Measurements from ENCODE around the gene ADGB. TPM values are rescaled to one million over a fixed set of nuclear protein-coding genes. Genes with fewer than 3 reads are reported as not detected.
A peak's percentile ranks its signal among the peaks of the same experiment; 100 is the strongest.

ADGB gene
- total RNA-seq, 4 donors from 2014 or later = 0.40 TPM; not detected in 3

DNA sequence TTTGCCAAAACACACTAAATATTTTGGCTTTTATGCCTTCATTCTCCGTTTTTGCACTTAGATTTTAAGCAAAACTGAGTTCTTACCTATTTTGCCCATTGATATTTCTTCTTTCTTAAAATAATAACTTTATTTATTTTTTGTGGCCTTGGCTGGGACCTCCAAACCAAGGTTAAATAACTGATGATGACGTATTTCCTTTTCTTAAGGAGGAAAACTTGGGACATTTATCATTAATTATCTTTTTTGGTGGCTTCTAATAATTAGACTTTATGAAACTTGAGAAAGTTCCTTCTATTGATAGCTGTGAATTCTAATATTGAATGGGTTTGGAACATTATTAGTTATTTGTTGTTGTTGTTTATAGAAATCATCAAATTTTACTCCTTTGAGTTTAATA, 154.5 kb downstream of the ADGB start:
- H3K27me3 ChIP-seq = no peaks in the 10 kb centered on the region
- no peak overlapping the region for H3K27ac ChIP-seq
- H3K36me3 ChIP-seq = no peaks in the 10 kb centered on the region
- intact Hi-C loops (cut with DNase I) = no loop called here
- H3K4me1 ChIP-seq = no peaks in the 10 kb centered on the region
- H3K4me3 ChIP-seq (replicated peaks in 1 of 3) = no peak overlapping the region
- H3K9me3 ChIP-seq = no peaks in the 10 kb centered on the region
- no peak for DNase-seq
- WGBS, 2 donors = 85 to 88% methylated on average over 2 of the region's 2 CpGs
- TF ChIP-seq POLR2A (IDR thresholded peaks at IDR 0.05) = no peak
- TF ChIP-seq, protein P1, sequence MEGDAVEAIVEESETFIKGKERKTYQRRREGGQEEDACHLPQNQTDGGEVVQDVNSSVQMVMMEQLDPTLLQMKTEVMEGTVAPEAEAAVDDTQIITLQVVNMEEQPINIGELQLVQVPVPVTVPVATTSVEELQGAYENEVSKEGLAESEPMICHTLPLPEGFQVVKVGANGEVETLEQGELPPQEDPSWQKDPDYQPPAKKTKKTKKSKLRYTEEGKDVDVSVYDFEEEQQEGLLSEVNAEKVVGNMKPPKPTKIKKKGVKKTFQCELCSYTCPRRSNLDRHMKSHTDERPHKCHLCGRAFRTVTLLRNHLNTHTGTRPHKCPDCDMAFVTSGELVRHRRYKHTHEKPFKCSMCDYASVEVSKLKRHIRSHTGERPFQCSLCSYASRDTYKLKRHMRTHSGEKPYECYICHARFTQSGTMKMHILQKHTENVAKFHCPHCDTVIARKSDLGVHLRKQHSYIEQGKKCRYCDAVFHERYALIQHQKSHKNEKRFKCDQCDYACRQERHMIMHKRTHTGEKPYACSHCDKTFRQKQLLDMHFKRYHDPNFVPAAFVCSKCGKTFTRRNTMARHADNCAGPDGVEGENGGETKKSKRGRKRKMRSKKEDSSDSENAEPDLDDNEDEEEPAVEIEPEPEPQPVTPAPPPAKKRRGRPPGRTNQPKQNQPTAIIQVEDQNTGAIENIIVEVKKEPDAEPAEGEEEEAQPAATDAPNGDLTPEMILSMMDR (IDR thresholded peaks at IDR 0.05) = no peak

DNA sequence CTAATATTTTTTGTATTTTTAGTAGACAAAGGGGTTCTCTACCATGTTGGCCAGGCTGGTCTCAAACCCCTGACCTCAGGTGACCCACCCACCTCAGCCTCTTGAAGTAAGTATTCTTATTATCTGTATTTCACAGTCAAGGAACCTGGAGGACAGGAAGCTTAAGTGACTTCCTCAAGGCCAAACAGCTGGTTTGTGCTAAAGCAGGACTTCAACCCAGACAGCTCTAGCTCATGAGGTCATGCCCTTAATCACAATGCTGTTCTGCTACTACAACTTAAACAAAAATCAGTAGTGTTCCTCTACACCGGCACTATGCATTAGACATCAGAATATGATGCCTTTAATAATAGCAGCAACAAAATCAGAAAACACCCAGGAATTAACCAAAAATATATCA, 168.9 kb downstream of the ADGB start:
- H3K4me1 ChIP-seq = no peaks in the 10 kb centered on the region
- WGBS, 2 donors = 80 to 88% methylated on average over 1 of the region's 1 CpG
- intact Hi-C loops (cut with DNase I) = no loop called here

DNA sequence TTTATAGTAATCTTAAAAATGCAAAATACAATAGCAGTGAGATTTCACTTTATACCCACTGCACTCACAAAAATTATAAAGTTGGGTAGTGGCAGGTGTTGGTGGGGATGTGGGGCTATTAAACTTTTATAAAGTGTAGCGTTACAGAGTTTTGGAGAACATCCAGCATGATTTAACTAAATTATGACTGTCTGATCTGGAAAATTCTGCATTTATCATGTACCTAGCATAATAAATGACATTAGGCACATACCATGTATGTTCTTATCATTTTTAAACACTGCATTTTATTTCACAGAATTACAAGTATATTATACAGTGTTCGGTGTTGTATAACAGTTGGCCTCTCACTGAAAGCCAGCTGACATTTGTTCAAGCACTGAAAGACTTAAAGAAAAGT, 169.9 kb downstream of the ADGB start:
- Histone ChIP-seq H3K4me1 (no peaks in the 10 kb centered on the region), H3K4me3 (replicated peaks in 1 of 3) (no peak overlapping the region), H3K9me3 (no peaks in the 10 kb centered on the region), H3K36me3 (no peaks in the 10 kb centered on the region), H3K27ac (no peak overlapping the region), H3K27me3 (no peaks in the 10 kb centered on the region)
- DNase-seq = no peak
- intact Hi-C loops (cut with DNase I) = no loop called here
- TF ChIP-seq, protein P1 (IDR thresholded peaks at IDR 0.05) = no peak
- TF ChIP-seq POLR2A (IDR thresholded peaks at IDR 0.05) = no peak
- WGBS, 2 donors = 72 to 83% methylated on average over 2 of the region's 2 CpGs

More for the DNA sequence above, 168.9 kb downstream of the ADGB start:
- TF ChIP-seq POLR2A (IDR thresholded peaks at IDR 0.05) = no peak
- TF ChIP-seq, protein P1 (IDR thresholded peaks at IDR 0.05) = no peak
- DNase-seq = no peak
- Histone ChIP-seq H3K27me3 (no peaks in the 10 kb centered on the region), H3K36me3 (no peaks in the 10 kb centered on the region), H3K27ac (no peak overlapping the region), H3K4me3 (replicated peaks in 1 of 3) (no peak overlapping the region), H3K9me3 (no peaks in the 10 kb centered on the region)

DNA sequence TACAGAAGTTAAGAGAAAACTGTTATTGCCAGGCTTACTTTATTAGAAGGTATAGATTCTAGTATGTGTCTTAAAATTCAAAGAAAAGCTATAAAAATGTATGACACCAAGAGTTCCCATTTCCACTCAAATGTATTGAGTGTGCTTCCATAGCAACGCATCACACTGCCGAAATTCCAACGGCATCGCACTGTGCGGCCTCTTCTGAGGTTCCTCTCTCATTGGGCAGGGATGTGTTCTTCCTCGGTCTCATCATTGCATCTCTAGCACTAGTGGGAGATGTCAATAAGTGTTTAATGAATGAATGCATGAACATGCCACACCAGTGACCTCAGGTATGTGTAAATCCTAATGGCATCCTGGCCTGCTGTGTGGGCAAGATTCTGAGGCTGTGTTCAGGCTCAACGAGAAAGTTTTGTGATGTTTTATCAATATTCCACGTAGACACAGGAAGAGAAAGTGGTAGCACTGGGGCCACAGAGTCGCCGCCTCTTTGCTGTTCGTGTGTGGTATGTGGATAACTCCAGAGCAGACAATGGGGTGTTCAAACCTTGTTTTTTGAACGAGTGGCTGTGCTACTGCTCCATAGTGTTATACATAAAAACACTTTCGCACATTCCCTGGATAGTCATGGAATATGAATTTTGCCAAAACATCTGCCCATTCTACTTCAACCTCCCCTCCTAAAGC, 171.6 kb downstream of the ADGB start:
- 83 to 90% methylated on average over 13 of the region's 13 CpGs for WGBS, 2 donors
- H3K27ac ChIP-seq = no peak overlapping the region
- no peaks in the 10 kb centered on the region for H3K27me3 ChIP-seq
- no peak for DNase-seq
- no peaks in the 10 kb centered on the region for H3K4me1 ChIP-seq
- H3K4me3 ChIP-seq (replicated peaks in 1 of 3) = no peak overlapping the region
- intact Hi-C loops (cut with DNase I) = no loop called here
- TF ChIP-seq, protein P1 (IDR thresholded peaks at IDR 0.05) = no peak
- no peak for TF ChIP-seq POLR2A (IDR thresholded peaks at IDR 0.05)
- no peaks in the 10 kb centered on the region for H3K36me3 ChIP-seq
- no peaks in the 10 kb centered on the region for H3K9me3 ChIP-seq

DNA sequence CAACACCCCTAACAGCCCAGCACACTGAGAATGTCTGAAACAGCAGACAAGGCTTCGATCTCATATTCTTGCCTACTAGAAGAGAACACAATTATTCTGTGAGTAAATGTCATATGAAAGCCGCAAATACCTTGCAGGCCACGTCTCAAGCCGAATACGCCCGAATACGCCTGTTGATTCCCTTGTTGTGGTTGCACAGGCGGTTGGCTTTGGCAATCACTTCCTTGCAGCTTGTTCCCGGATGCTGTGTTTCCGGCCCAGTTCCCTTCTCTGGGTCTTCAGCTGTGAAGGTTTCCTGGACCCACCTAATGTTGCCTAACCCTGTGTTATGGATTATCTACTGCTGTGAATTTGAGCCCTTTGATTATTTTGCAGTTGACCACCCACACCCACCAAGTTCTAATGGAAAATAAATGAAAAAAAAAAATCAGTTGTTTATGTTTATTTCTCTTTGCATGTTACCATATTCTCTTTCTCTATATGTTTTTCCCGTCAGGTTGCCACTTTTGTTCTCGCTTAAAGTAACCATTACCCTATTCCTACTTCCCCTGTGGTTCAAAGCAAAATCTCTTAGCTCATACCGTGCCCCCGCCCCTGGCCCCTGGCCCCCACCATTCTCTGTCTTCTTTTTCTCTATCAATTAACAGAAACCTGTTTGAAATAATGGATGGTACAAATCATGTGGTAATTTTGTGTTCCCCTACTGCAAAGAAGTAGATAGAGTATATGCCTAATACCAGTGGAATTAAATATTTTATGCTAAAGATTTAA, 172.4 kb downstream of the ADGB start:
- intact Hi-C loops (cut with DNase I) = no loop called here
- Histone ChIP-seq H3K36me3 (no peaks in the 10 kb centered on the region), H3K27me3 (no peaks in the 10 kb centered on the region), H3K4me3 (replicated peaks in 1 of 3) (no peak overlapping the region), H3K4me1 (no peaks in the 10 kb centered on the region), H3K27ac (no peak overlapping the region), H3K9me3 (no peaks in the 10 kb centered on the region)
- TF ChIP-seq, protein P1 (IDR thresholded peaks at IDR 0.05) = no peak
- TF ChIP-seq POLR2A (IDR thresholded peaks at IDR 0.05) = no peak
- peak; percentile 7 to 14 for DNase-seq
- 76 to 86% methylated on average over 14 of the region's 14 CpGs for WGBS, 2 donors

All from thyroid gland (tissue), 4 donors.